Left ventricle myocardium inferior (tissue), 1 donor: ENCODE measurements around the gene SPAG6. TPM values are rescaled to one million over a fixed set of nuclear protein-coding genes. Genes with fewer than 3 reads are reported as not detected.
A peak's percentile ranks its signal among the peaks of the same experiment; 100 is the strongest.

Source experiments
- DNase-seq: peaks from one replicate; pipeline ENCODE4 v3.0.0-alpha.2; 2020
- H3K27ac ChIP-seq: fragments of 200-600 bp; replicated peaks from 2 replicates; pipeline ENCODE4 v1.8.0; 2021
- H3K27me3 ChIP-seq: fragments of 200-600 bp; 2 replicates; pipeline ENCODE4 v1.8.0; 2021; ENCODE audit warnings: low read depth
- H3K36me3 ChIP-seq: fragments of 200-600 bp; 2 replicates; pipeline ENCODE4 v1.8.0; 2021
- H3K4me1 ChIP-seq: fragments of 200-600 bp; 2 replicates; pipeline ENCODE4 v1.8.0; 2021
- H3K4me3 ChIP-seq: fragments of 200-600 bp; 2 replicates; pipeline ENCODE4 v1.8.0; 2021; ENCODE audit warnings: mild to moderate bottlenecking, moderate library complexity
- H3K9me3 ChIP-seq: fragments of 200-600 bp; replicated peaks from 2 replicates; pipeline ENCODE4 v1.8.0; 2021
- CTCF ChIP-seq: fragments of 200-600 bp; IDR thresholded peaks from 2 replicates; pipeline ENCODE4 v1.8.0; 2021; ENCODE audit warnings: antibody characterized with exemption, mild to moderate bottlenecking, borderline replicate concordance
- intact Hi-C: fragments of 100-400 bp; cut with micrococcal nuclease; formaldehyde crosslinking; loops from one replicate; pipeline ENCODE4 v1.11.0; 2022
- long read RNA-seq: library from polyadenylated mRNA; unstranded; transcript quantifications from one replicate; pipeline ENCODE4 v2.0.0, GENCODE V29; 2021
- total RNA-seq: library from RNA; stranded (reverse); fragmentation: NEBNext Ultra II Directional; extraction: Animal tissue kit (Norgen Biotek cat#: 25700); gene quantifications from one replicate; pipeline ENCODE4 v1.2.1, GENCODE V29; 2021
- donor health status: DM: no; HTN: yes; CAD: no; lungs with severe emphysema.

SPAG6 gene
- total RNA-seq: not detected
- long read RNA-seq: 0 reads

GRCh38 chr10:22345301-22346095 lies at the start of gene SPAG6:
SPAG6 (plus strand) TSS chr10:22345496; CDS start chr10:22345612, 116 bp downstream.
- H3K36me3 ChIP-seq: no peaks in the 10 kb centered on the region
- H3K9me3 ChIP-seq: no peaks in the 10 kb centered on the region
- H3K4me1 ChIP-seq: peaks cover 19% of the 10 kb centered on the region
- intact Hi-C loops: no loop called here
- H3K27me3 ChIP-seq: peaks cover 87% of the 10 kb centered on the region
- DNase-seq: peak; percentile 52
- no peak within 1 kb of the TSS for H3K27ac ChIP-seq
- TF ChIP-seq CTCF: no peak
- peak within 1 kb of the TSS; percentile 38 for H3K4me3 ChIP-seq

- intact Hi-C loops: no loop called here
- Histone ChIP-seq H3K4me1 (no peaks in the 10 kb centered on the region), H3K36me3 (no peaks in the 10 kb centered on the region)
Observed at GRCh38 chr10:22301193-22301592, 44.1 kb upstream of the SPAG6 start.

GRCh38 chr10:22303461-22303860 lies 41.8 kb upstream of the SPAG6 start:
- no peak for DNase-seq
- intact Hi-C loops: no loop called here
- Histone ChIP-seq H3K36me3 (no peaks in the 10 kb centered on the region), H3K27me3 (no peaks in the 10 kb centered on the region), H3K27ac (no peak overlapping the region), H3K4me3 (no peak overlapping the region), H3K4me1 (no peaks in the 10 kb centered on the region), H3K9me3 (peaks cover 6% of the 10 kb centered on the region)
- TF ChIP-seq CTCF: no peak

More at GRCh38 chr10:22301193-22301592, 44.1 kb upstream of the SPAG6 start:
- H3K27ac ChIP-seq: no peak overlapping the region
- peaks cover 3% of the 10 kb centered on the region for H3K27me3 ChIP-seq
- no peak overlapping the region for H3K4me3 ChIP-seq
- no peak for TF ChIP-seq CTCF
- peaks cover 6% of the 10 kb centered on the region for H3K9me3 ChIP-seq
- DNase-seq: no peak

GRCh38 chr10:22305721-22306120 lies 39.6 kb upstream of the SPAG6 start:
- Histone ChIP-seq H3K4me1 (no peaks in the 10 kb centered on the region), H3K9me3 (peaks cover 6% of the 10 kb centered on the region), H3K27me3 (no peaks in the 10 kb centered on the region), H3K27ac (no peak overlapping the region), H3K4me3 (no peak overlapping the region), H3K36me3 (no peaks in the 10 kb centered on the region)
- TF ChIP-seq CTCF: no peak
- DNase-seq: no peak
- intact Hi-C loops: no loop called here

GRCh38 chr10:22308390-22308789 lies 36.9 kb upstream of the SPAG6 start:
- Histone ChIP-seq H3K4me1 (no peaks in the 10 kb centered on the region), H3K9me3 (peaks cover 6% of the 10 kb centered on the region), H3K27ac (no peak overlapping the region), H3K27me3 (no peaks in the 10 kb centered on the region), H3K36me3 (no peaks in the 10 kb centered on the region), H3K4me3 (no peak overlapping the region)
- intact Hi-C loops: no loop called here
- TF ChIP-seq CTCF: no peak
- DNase-seq: no peak
